ENCODE measurements around the gene FAM78A.

FAM78A gene

GRCh38 chr9:131312822-131313770 is 36.8 kb upstream of the FAM78A start:
- TF ChIP-seq CTCF (conservative IDR thresholded peaks at IDR 0.05) (no peak), ZFX (IDR thresholded peaks at IDR 0.05) (no peak)

GRCh38 chr9:131312246-131312645 is 35.9 kb upstream of the FAM78A start:
- no peak overlapping the region for H3K27ac ChIP-seq
- TF ChIP-seq CTCF (conservative IDR thresholded peaks at IDR 0.05) (no peak), ZFX (IDR thresholded peaks at IDR 0.05) (no peak)

More at GRCh38 chr9:131312822-131313770, 36.8 kb upstream of the FAM78A start:
- no peak overlapping the region for H3K27ac ChIP-seq

- TF ChIP-seq CTCF (conservative IDR thresholded peaks at IDR 0.05) (no peak), ZFX (IDR thresholded peaks at IDR 0.05) (no peak)
- no peak overlapping the region for H3K27ac ChIP-seq
Measured at GRCh38 chr9:131310833-131311554, 34.7 kb upstream of the FAM78A start.

- no peak for TF ChIP-seq ZFX (IDR thresholded peaks at IDR 0.05)
- no peak for TF ChIP-seq CTCF (conservative IDR thresholded peaks at IDR 0.05)
- H3K27ac ChIP-seq = no peak overlapping the region
Measured at GRCh38 chr9:131309530-131310276, 33.4 kb upstream of the FAM78A start.

- TF ChIP-seq CTCF (conservative IDR thresholded peaks at IDR 0.05) (no peak), ZFX (IDR thresholded peaks at IDR 0.05) (no peak)
- H3K27ac ChIP-seq = no peak overlapping the region
Measured at GRCh38 chr9:131308906-131309529, 32.7 kb upstream of the FAM78A start.

- no peak overlapping the region for H3K27ac ChIP-seq
- TF ChIP-seq CTCF (conservative IDR thresholded peaks at IDR 0.05) (no peak), ZFX (IDR thresholded peaks at IDR 0.05) (no peak)
Measured at GRCh38 chr9:131308452-131308851, 32.1 kb upstream of the FAM78A start.
